HG03442 (cell line): Measurements from ENCODE around the gene CCNL2.
"Not testable (repeated sequence)": the region's sequence is repeated elsewhere in the genome, so short reads cannot be mapped to it uniquely, and the experiment has no call there.

ENCODE experiments used
- ATAC-seq: cut with Tn5 transposase; IDR thresholded peaks from one replicate; pipeline ENCODE4 v1.9.1; 2021; ENCODE audit warnings: mild to moderate bottlenecking, moderate library complexity; ENCODE audit not compliant: unreplicated experiment

The CCNL2 gene

DNA sequence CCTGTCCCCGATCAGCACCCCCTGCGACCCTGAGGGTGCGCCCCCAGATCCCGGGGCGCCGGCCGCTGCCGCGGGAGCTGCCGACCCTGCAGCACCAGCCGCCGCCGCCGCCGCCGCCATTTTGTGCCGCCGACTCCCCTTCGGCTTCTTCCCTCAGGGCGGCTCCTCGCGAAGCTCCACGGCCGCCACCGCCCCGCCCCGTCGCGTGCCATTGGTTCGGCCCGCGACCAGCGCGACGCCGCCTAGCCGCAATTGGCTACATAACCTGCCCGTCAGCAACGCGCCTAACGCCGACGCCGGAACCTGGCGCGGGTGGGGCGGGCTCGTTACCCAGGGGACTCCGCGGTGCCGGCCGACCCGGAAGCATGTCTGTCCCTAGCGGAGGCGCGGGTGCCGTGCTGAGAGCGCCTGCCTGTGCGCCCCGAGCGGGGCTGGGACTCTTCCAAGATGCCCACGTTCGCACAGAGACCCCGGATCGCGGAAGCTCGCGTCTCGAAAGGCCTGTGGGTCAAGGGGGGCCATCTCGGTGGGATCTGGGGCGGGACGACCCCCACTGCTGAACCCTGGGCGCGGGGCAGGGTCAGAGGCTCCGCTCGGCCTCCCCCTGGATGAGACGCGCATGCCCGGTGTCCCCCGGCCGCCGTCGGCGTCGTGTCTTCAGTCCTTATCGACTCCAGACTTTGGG lies at the start of gene CCNL2:
Gene CCNL2 (minus strand): TSS at position 149 of the 685 bp plus-strand sequence. CDS start 29 bp downstream, at position 120.
- ATAC-seq: peak; percentile 86

DNA sequence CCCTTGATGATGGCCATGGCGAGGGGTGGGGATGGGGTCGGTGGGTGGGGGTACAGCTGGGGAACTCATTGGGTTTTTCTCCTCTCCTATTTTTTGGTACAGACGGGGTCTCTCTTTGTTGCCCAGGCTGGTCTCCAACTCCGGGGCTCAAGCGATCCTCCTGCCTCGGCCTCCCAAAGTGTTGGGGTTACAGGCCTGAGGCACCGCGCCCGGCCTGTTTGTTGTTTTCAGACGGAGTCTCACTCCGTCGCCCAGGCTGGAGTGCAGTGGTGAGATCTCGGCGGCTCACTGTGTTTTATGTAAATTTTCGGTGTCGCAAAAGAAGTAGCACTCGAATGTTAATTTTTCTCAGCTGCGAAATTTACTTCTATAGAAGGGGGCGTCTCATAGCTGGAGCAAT lies 47.5 kb upstream of the CCNL2 start:
- ATAC-seq: not testable (repeated sequence)

DNA sequence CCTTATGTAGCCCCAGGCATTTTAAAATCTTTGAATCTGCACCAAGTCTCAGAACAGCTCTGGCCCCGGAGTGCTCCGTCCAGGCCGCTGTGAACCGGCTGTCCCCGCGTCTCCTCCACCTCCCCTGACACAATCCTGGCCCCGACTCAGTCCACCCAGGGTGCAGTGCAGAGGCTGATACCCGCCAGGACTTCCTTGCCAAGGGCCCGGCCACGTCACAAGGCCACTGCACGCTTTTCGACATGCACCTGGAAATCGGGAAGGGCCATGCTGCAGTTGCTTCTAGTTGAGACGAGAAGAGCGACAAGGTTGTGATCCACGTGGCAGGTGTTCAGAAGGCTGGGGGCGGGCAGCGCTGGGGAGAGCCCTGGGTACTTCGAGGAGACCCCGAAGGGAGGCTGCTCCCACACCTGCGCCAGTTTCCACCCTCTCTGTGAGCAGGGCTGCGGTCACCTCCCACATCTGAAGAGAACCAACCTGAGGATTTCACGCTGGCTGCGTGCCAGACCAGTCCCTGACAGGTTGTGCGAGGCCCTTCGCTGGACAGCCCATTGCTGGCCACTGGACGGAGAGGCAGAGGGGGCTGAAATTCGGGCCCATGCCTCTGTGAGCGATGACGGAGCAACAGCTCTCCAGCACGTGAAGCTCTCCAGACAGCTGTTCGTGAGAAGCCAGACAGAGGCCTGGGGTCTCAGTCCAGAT lies 43.1 kb upstream of the CCNL2 start:
- no peak for ATAC-seq

DNA sequence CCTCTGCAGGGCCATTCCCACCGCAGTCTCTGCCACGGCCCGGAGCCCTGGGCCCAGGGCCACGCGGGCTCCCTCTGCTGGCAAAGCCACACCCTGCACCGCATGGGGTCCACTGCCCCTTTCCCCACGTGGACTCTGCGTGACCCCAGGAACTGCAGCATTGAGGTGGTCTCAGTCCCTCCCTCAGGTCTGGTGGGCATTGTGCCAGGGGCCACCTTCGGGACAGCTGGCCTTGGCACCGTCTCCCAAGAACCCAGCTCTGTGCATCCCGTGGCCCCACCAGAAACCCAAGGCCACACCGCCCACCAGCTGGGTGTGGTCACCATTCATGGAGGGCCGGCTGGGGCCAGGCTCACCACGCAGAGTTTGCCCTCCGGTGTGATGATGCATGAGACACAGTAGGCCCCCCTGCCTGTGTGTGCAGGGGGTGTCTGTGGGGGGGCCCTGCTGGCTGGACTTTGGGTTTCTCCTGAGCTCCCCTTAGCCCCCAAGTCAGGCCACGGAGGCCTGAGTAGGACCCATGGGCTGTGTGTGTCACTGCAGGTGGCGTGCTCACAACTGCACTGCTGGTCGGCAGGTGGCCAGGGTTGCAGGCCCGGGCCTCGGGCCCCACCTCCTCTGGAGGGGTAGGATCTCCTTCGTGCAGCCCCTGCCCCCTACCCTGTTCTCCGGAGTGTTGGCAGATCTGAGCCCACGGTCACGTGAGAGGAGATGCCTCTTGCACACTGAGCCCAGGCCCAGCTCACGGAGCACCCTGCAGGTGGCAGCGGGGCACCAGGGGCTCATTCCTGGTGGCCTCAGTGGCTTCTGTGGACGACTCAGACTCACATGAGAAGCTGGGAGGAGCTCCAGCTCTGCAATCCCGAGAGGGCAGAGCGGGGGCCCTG lies 42.1 kb upstream of the CCNL2 start:
- ATAC-seq: no peak

DNA sequence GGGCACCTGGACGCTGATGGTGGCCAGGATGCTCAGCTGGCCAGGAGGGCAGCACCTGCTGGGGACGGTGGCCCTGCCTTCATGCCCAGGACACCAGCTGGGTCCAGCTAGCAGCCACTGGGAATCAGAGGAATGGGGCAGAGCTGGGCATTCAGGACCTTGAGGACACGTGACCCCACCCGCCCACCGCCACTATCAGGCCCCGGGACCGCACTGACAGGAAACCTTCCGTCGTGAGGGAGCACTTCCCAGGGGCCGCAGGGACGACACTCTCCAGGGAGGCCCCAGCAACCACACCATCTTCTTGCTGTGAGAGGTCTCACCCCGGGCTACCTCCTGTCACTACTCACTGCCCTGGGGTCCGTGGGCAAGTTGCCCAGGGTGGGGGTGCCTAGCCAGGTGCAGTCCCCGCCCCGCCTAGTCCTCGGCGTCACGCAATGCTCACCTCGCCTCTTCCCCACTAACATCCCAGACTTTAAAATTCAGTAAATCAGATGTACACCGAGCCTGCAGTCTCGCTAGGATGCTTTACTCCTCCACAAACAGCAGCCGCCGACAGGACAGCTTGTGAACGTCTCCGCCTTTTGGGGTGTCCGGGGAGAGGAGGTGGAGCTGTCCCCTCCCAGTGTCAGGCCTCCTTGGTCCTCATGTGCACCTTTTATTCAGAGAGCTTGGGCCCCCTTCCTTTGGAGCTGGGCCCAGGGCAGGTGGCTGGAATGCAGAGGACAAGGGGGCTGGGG lies 41.3 kb upstream of the CCNL2 start:
- ATAC-seq: no peak

DNA sequence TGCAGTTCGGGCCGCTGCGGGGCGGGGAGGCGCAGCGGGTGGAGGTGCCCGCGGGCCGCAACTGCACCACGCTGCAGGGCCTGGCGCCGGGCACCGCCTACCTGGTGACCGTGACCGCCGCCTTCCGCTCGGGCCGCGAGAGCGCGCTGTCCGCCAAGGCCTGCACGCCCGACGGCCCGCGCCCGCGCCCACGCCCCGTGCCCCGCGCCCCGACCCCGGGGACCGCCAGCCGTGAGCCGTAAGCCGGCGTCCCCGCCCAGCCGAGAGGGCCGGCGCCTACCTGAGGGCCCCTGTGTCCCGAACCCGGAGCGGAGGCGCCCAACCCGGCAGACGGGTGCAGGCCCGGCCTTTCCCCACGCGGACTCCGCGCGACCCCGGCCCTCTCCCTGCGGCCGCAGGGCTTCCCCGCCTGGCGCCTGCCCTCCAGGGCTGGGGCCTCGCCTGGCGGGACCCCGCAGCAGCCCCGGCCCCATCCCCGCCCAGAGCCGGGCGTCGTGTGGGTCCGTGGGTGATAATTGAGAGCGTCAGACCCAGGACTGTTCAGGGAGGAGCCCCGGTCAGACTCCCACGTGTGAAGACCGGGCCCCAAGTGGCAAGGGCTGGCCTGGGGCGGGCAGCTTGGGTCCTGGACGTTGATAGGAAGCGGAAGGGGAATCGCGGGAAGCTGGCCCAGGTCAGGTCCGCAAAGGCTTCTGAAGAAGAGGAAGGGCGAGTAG lies 40.6 kb upstream of the CCNL2 start:
- no peak for ATAC-seq

DNA sequence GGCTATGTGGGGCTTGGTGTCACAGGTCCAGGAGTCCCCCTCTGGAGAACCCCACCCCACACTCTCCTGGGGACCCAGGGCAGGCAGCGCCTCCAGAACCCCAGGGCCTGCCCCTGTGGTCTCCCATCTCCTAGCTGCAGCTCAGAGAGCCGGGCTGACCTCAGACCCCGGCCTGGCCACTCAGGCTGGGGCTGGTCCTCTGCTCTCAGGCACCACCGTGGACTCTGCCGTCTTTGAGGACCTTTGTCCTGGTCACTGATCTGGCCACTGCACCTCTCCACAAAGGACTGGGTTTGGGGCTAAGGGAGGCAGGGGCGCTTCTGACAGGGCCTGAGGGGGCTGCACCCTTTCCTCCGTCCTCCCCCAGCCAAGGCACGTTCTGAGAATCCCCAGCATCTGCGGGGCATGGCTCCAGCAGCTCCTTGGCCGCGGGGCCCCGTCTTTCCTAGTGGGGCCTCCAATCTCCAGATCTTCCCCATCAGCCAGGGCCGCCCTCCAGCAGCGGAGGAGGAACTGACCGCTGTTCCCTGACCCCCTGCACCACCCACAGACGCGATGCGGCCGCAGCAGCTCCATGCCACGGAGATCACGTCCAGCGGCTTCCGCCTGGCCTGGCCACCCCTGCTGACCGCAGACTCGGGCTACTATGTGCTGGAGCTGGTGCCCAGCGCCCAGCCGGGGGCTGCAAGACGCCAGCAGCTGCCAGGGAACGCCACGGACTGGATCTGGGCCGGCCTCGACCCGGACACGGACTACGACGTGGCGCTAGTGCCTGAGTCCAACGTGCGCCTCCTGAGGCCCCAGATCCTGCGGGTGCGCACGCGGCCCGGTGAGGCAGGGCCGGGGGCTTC lies 39.6 kb upstream of the CCNL2 start:
- no peak for ATAC-seq

DNA sequence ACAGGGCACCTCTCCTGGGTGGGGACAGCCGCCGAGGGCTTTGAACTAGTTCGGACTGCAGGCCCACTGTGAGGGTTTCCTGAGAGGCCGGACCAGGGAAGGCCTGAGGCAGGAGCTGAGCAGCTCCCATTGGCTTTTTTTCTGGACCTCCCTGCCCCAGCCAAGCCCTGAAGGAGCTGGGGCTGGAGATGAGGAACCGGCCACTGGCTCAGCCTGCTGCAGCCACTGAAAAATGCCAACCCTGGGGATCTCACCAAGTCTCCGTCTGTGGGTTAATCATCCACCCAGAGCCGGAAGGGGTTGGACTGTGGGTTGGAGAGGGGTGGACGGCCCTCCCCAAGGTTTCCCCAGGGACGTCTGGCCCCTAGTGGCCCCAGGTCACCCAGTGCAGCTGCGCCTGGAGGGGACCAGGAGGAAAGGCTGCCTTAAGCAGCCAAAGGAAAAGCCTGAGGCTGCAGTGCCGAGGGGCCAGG lies 38.8 kb upstream of the CCNL2 start:
- no peak for ATAC-seq

DNA sequence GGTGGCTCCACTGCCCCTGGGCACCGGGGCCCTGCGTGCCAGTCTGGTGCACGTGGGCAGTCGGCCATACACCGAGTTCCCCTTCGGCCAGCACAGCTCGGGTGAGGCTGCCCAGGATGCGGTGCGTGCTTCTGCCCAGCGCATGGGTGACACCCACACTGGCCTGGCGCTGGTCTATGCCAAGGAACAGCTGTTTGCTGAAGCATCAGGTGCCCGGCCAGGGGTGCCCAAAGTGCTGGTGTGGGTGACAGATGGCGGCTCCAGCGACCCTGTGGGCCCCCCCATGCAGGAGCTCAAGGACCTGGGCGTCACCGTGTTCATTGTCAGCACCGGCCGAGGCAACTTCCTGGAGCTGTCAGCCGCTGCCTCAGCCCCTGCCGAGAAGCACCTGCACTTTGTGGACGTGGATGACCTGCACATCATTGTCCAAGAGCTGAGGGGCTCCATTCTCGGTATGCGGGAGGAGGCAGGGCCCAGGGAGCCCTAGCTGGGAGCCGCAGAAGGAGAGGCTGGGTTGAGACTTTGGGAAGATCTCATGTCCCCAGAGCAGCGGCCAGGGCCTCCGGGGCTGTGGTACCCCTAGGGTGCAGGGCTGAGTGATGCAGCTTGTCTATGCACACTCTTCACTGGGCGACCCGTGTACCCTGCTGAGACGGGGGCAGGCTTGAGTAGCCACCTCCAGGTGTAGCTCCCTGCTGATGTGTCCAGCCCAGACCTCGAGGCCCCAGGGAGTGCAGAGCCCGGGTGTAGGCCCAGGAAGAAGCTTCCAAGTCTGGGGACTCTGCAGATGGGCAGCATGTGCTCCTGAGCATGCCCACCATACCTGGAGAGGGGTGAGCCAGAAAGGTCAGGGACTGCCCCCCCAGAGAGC lies 38.1 kb upstream of the CCNL2 start:
- no peak for ATAC-seq

DNA sequence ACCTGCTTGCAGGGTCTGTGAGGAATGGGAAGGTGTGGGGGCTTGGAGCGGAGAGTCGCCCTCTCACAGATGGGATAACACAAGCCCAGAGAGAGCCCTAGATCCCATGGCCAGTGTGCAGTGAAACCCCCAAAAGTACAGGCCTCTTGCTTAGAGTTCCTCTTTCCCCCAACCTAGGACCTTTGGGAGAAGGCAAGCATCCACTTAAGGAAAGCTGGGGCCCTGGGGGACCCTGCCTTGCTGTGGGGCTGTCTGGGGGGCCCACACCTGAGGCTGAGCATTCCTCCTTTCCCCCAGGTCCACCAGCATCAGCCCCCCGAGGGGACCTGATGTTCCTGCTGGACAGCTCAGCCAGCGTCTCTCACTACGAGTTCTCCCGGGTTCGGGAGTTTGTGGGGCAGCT lies 37.5 kb upstream of the CCNL2 start:
- ATAC-seq: no peak

DNA sequence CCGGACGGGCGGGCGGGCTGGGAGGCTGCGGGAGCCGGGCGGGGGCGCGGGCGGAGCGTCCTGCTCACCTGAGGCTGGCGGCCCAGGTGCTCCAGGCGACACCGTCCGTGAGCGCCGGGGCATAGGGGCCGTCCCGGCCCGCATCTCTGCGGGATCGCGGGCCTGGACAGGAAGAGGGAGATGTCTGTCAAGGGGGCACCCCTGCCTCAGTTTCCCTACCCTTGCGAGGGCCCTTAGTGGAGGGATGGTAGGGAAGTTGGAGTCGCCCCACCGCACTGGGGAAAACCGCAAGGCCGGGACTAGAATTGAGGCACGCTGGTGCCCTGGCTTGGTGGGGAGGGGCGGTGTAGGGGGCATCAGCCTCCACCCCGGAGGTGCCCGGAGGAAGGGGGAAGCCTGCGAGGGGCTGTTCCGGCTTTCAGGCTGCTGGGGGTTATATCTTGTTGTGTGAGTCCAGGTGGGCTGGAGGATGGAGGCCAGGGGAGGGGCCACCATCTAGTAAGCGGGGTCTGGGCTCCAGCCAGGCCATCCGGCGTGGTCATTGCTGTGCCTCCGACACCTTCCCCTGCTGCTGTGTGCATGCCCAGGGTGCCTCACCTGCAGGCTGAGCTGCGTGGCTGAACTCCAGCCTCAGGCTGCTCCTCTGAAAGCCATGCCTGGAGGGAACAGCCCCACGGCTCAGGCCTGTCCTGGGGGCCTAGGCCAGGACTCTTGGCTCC lies 36.9 kb upstream of the CCNL2 start:
- no peak for ATAC-seq

DNA sequence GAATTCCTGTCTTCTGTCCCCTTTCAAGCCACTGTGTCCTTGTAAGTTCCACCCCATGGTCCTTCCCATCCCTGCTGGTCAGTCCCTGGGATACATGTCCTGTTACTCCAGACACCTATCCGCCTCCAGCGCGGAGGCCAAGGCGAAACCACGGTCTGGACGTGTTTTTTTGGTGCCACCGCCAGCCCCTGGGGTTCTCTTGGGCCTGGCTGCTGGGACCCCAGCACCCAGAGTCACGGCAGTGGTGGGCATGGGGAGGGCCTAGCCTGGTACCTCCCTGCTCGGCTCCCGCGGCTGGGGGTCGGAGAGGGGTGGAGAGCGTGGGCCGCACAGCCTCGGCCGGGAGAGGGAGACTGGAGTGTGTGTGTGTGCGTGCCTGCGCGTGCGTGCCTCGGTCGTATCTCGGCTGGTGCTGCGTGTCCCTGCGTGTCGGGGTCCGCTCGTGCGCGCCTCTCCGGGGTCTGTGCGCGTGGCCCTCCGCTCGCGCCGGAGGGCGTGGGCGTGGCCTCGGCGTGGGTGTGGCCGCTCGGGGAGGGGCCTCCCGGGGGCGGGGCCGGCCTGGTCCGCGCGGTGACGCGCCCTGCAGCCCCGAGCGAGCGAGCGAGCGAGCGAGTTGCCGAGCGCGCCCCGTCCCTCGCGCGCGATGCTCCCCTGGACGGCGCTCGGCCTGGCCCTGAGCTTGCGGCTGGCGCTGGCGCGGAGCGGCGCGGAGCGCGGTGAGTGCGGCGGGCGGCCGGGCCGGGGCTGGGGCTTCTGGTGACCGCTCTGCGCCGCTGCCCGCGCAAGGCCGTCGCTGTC lies 36.2 kb upstream of the CCNL2 start, which contains the start of gene VWA1:
Gene VWA1 (plus strand): TSS at position 585 of the 798 bp plus-strand sequence. CDS start 59 bp downstream, at position 644.
- ATAC-seq: no peak

DNA sequence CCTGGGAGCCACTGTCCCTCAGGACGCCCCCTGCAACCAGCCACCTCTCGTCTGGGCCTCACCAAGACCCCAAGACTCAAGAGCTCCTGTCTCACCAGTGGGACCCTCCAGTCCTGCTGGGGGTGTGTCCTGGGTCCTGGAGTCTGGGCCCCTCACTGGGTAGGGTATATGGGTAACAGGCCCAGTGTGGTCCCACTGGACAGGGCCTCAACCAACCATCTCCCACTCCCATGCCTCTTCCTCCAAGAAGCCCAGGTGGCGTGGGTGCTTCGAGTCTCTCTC lies 35.6 kb upstream of the CCNL2 start:
- no peak for ATAC-seq

DNA sequence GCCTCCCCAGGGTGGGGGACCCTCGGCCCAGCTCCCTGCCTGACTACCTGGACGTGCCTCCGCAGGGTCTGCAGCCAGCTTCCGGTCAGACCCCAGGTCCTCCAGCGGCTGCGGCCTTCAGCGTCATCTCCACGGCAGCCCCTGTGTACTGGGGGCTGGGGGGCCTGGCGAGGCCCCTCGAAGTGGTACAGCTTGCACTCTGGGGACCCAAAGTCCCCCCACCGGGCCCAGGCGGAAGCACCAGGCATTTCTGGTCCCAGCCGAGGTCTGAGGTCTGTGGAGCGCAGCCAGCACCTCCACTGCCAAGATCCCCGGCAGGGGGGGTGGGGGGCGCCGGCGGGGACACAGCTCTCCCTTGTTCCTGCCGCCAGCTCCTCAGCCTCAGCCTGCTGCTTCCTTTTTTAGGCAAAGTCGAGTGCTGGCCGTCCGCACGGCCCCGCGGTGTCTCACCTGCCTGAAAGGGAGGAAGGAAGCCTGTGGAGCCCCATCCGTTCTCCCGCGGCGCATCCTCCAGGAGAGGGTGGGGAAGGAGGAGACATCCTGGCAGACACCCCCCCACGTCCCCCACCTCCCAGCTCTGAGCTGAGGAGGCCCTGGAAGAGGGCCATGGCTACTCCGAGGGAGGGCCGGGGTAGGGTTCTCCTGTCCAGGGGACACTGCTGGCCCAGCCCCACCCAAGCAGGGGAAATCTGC lies 35.1 kb upstream of the CCNL2 start:
- no peak for ATAC-seq

DNA sequence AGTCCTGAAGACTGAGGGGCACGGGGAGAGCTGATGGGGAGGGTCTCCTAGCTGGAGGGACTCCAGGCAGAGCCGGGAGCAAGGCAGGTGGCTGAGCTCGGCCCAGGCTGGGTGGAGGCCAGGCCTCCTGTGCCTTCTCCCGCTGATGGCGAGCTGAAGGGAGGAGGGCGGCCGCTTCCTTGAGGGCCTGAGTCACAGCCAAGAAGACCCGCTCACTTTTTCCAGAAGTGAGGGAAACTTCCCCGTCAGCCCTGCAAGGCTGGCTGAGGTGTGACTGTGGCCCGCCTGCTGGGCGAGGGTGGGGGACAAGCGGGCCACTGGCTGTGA lies 34.6 kb upstream of the CCNL2 start:
- ATAC-seq: no peak

DNA sequence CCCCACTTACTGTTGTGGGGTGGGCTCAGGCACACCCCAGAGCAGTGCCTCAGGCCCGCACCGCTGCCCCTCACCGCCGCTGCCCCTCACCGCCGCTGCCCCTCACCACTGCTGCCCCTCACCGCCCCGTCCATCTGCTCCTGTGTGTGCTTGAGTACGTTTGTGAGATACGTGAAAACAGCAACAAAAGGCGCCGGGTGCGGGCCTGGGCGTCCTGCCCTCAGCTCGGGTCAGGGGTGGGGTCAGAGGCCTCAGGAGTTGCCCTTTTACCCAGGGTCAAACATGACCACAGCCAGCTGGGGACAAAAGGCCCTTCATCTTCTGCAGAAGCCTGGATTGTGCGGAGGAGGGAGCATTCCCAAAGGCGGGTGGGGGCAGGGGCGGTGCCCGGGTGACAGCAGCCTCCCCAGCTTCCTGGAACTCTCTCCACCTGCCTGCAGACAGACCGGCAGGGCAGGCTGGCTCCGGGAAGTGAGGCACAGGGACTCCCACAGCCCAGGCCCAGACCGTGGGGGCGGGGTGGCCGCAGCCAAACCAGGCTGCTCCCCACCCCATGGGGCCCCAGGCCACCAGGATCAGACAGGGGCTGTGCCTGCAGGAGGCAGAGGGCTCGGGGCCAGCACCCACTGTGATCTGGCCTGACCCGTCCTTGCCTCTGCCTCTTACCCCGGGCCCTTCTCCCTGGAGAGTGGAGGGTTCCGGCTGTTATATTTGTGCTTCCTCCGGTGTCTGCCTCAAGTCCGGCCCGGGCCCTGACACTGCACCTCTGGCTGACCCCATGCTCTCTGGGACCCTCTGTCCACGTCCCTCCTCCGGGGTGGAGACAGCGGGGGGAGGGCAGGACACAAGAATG lies 34.0 kb upstream of the CCNL2 start:
- no peak for ATAC-seq
